GM23248 (cell line): ENCODE results near the gene MMEL1. TPM values are rescaled to one million over a fixed set of nuclear protein-coding genes. Genes with fewer than 3 reads are reported as not detected.

Experiments
- DNase-seq: peaks from one replicate; pipeline ENCODE4 v3.0.0-alpha.2; 2015
- H2AFZ ChIP-seq: fragments of 200-600 bp; sonication (generic); 2 replicates; pipeline ENCODE4 v1.6.1; 2016; ENCODE audit warnings: antibody characterized with exemption
- H3F3A ChIP-seq: fragments of 200-600 bp; sonication (generic); 2 replicates; pipeline ENCODE4 v1.6.1; 2016; ENCODE audit warnings: mild to moderate bottlenecking, antibody characterized with exemption, mixed run types; ENCODE audit not compliant: insufficient read depth
- H3K27ac ChIP-seq: fragments of 200-600 bp; sonication (generic); 2 replicates; pipeline ENCODE4 v1.5.1; 2016; ENCODE audit warnings: mild to moderate bottlenecking
- H3K27me3 ChIP-seq: fragments of 200-600 bp; sonication (generic); replicated peaks from 2 replicates; pipeline ENCODE4 v1.6.1; 2016; ENCODE audit warnings: mild to moderate bottlenecking; ENCODE audit not compliant: insufficient read depth
- H3K36me3 ChIP-seq: fragments of 200-600 bp; sonication (generic); 2 replicates; pipeline ENCODE4 v1.6.1; 2016; ENCODE audit warnings: low read depth, mild to moderate bottlenecking
- H3K4me1 ChIP-seq: fragments of 200-600 bp; sonication (generic); 2 replicates; pipeline ENCODE4 v1.6.1; 2016; ENCODE audit warnings: mild to moderate bottlenecking; ENCODE audit not compliant: insufficient read depth
- H3K4me2 ChIP-seq: fragments of 200-600 bp; sonication (generic); one replicate; pipeline ENCODE4 v1.6.1; 2016; ENCODE audit warnings: mild to moderate bottlenecking; ENCODE audit not compliant: unreplicated experiment
- H3K4me3 ChIP-seq: fragments of 200-600 bp; sonication (generic); 2 replicates; pipeline ENCODE4 v1.5.1; 2016; ENCODE audit warnings: mild to moderate bottlenecking
- H3K79me2 ChIP-seq: fragments of 200-600 bp; sonication (generic); 2 replicates; pipeline ENCODE4 v1.6.1; 2016; ENCODE audit warnings: mild to moderate bottlenecking; ENCODE audit not compliant: insufficient read depth
- H3K9ac ChIP-seq: fragments of 200-600 bp; sonication (generic); 2 replicates; pipeline ENCODE4 v1.6.1; 2016; ENCODE audit warnings: mild to moderate bottlenecking
- H3K9me2 ChIP-seq: fragments of 200-600 bp; sonication (generic); 2 replicates; pipeline ENCODE4 v1.6.1; 2016; ENCODE audit warnings: mixed run types, mild to moderate bottlenecking, moderate library complexity; ENCODE audit not compliant: insufficient read depth
- H3K9me3 ChIP-seq: fragments of 200-600 bp; sonication (generic); one replicate; pipeline ENCODE4 v1.6.1; 2017; ENCODE audit warnings: low read depth
- H4K20me1 ChIP-seq: fragments of 200-600 bp; sonication (generic); 2 replicates; pipeline ENCODE4 v1.6.0; 2016; ENCODE audit not compliant: insufficient read depth
- EZH2 ChIP-seq: fragments of 200-600 bp; sonication (generic); IDR thresholded peaks from 2 replicates; pipeline ENCODE4 v1.6.1; 2018; ENCODE audit warnings: antibody characterized with exemption, mild to moderate bottlenecking; ENCODE audit not compliant: insufficient read depth, poor library complexity, severe bottlenecking
- EZH2phosphoT487 ChIP-seq: fragments of 200-600 bp; sonication (generic); IDR thresholded peaks from 2 replicates; pipeline ENCODE4 v1.6.1; 2018; ENCODE audit warnings: antibody characterized with exemption, moderate library complexity, mild to moderate bottlenecking, low read depth; ENCODE audit not compliant: insufficient read depth
- WGBS, 2 experiments: methylation state at CpG; one replicate each; pipeline ENCODE4 v1.1.6; 2015 to 2017; ENCODE audit warnings: low lambda C conversion rate in 2 of 2, low coverage in 1 of 2; ENCODE audit errors: missing lambda C conversion rate in 2 of 2; 5-methylcytosine and 5-hydroxymethylcytosine counted together
- in situ Hi-C: fragments of 300-500 bp; cut with MboI; formaldehyde crosslinking; loops from 2 replicates; pipeline ENCODE4 v1.15.0; 2020
- polyA plus RNA-seq: library from polyadenylated mRNA; unstranded; fragments of >200 nt; fragmentation: Nextera tagmentation; extraction: Ambion mirVana; gene quantifications from 2 replicates; pipeline ENCODE4 v1.2.1, GENCODE V29; 2016
- total RNA-seq: library from RNA; depleted of rRNA; stranded (reverse); fragments of >200 nt; shearing (Covaris generic); gene quantifications from 2 replicates; pipeline ENCODE4 v1.2.3, GENCODE V29; 2014

MMEL1 gene
- total and polyA plus RNA-seq, 2 experiments from 2014 or later = not detected

DNA sequence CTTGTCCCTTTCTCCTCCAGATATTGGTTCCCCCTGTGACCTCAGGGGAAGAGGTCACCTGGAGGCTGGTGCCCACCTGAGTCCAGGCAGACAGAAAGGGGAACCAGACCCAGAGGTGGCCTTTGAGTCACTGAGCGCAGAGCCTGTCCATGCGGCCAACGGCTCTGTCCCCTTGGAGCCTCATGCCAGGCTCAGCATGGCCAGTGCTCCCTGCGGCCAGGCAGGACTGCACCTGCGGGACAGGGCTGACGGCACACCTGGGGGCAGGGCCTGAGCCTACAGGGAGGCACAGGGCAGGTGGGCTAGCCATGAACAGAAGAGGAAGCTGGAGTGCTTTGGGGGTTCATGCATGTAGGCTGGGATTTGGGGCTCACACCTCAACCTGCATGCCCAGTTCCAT, 74.0 kb downstream of the MMEL1 start:
- in situ Hi-C loops = no loop called here
- 94 to 98% methylated on average over 6 of the region's 6 CpGs for WGBS, 2 experiments

DNA sequence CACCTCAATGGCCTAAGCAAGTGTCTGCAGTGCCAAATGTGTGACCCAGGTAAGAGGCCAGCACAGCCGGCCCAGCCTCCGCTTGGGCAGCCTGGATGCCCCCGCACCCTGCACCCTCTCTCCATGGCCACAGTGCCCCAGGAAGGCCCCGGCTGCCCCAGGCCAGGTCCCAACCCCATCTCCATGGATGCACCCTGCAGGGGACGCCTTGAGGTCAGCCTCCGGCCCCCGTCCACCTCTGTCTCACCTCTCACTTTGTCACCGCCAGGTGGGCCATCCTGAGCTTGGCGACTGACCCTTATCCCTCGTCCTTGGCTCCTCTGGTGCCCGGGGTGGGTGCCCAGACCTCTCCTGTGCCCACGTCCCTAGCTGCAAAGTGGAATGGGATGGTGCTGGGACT, 74.4 kb downstream of the MMEL1 start:
- H3K4me3 ChIP-seq = no peak overlapping the region
- H3K4me1 ChIP-seq = 0 out of 2 replicates have a peak, but pooled peaks cover 5% of the 10 kb centered on the region
- no peaks in the 10 kb centered on the region for H3K79me2 ChIP-seq
- no peaks in the 10 kb centered on the region for H4K20me1 ChIP-seq
- H2AFZ ChIP-seq = no peak overlapping the region
- no peak overlapping the region for H3K9ac ChIP-seq
- WGBS, 2 experiments = 94 to 96% methylated on average over 11 to 12 of the region's 12 CpGs
- in situ Hi-C loops = no loop called here
- H3F3A ChIP-seq = no peaks in the 10 kb centered on the region
- TF ChIP-seq EZH2 (no peak), EZH2phosphoT487 (no peak)
- no peak for DNase-seq
- no peaks in the 10 kb centered on the region for H3K9me3 ChIP-seq
- no peaks in the 10 kb centered on the region for H3K36me3 ChIP-seq
- H3K4me2 ChIP-seq = no peak overlapping the region
- H3K27ac ChIP-seq = no peak overlapping the region
- no peaks in the 10 kb centered on the region for H3K27me3 ChIP-seq
- no peaks in the 10 kb centered on the region for H3K9me2 ChIP-seq

More for the DNA sequence above, 74.0 kb downstream of the MMEL1 start:
- DNase-seq = no peak
- Histone ChIP-seq H3K79me2 (no peaks in the 10 kb centered on the region), H3K4me1 (0 out of 2 replicates have a peak, but pooled peaks cover 5% of the 10 kb centered on the region), H4K20me1 (no peaks in the 10 kb centered on the region), H3K4me2 (no peak overlapping the region), H3K36me3 (no peaks in the 10 kb centered on the region), H3K4me3 (no peak overlapping the region), H3K27me3 (no peaks in the 10 kb centered on the region), H3K9ac (no peak overlapping the region), H3K9me2 (no peaks in the 10 kb centered on the region), H3K9me3 (no peaks in the 10 kb centered on the region), H3K27ac (no peak overlapping the region), H3F3A (no peaks in the 10 kb centered on the region), H2AFZ (no peak overlapping the region)
- TF ChIP-seq EZH2 = no peak
- TF ChIP-seq EZH2phosphoT487 = no peak

DNA sequence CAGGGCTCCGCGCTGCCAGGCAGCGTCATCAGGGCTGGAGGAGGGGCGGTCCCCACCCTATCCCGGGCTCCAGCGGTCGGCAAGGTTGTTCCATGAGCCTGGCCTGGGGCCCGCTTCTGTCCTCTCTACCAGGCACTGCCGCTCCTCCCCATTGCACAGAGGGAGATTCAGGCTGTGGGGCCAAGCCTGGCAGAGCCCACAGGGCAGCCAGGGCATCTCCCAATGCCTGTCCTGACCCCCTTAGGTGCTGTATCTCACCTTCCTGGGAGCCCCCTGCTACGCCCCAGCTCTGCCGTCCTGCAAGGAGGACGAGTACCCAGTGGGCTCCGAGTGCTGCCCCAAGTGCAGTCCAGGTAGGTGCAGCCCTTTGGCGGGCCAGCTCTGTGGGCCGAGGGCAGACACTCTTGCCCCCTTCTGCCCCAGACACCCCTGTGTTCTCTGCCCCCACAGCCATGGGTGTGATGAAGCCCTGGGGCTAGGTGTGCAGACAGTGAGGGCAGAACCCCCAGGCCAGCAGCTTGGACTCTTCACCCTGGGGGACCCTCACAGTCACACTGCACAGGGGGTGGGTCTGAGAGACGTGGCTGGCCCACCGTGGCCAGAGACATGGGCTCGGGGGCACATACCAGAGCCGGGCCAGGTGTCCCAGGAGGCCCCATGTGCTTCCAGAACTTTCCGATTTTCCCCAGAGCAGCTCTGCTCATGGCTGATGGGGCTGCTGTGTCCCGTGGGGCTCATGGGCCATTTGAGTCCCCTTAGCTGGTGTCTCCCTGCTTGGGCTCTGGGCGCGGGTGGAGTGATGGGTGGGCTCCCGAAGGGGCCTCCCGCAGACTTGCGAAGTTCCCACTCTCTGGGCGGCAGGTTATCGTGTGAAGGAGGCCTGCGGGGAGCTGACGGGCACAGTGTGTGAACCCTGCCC, 75.1 kb downstream of the MMEL1 start:
- 75 to 83% methylated on average over 25 to 29 of the region's 30 CpGs for WGBS, 2 experiments
- no peaks in the 10 kb centered on the region for H3K79me2 ChIP-seq
- peak overlapping the region; percentile 69 for H3K4me2 ChIP-seq
- H3K9me2 ChIP-seq = no peaks in the 10 kb centered on the region
- H3K4me3 ChIP-seq = 0 out of 2 replicates have a peak overlapping the region, but pooled peaks have one; percentile 74
- H3K9me3 ChIP-seq = no peaks in the 10 kb centered on the region
- H3K27ac ChIP-seq = no peak overlapping the region
- H3F3A ChIP-seq = no peaks in the 10 kb centered on the region
- in situ Hi-C loops = no loop called here
- 0 out of 2 replicates have a peak, but pooled peaks cover 5% of the 10 kb centered on the region for H3K4me1 ChIP-seq
- H3K27me3 ChIP-seq = no peaks in the 10 kb centered on the region
- H2AFZ ChIP-seq = no peak overlapping the region
- no peak for DNase-seq
- no peaks in the 10 kb centered on the region for H3K36me3 ChIP-seq
- TF ChIP-seq EZH2phosphoT487 (no peak), EZH2 (no peak)
- no peak overlapping the region for H3K9ac ChIP-seq
- H4K20me1 ChIP-seq = no peaks in the 10 kb centered on the region

DNA sequence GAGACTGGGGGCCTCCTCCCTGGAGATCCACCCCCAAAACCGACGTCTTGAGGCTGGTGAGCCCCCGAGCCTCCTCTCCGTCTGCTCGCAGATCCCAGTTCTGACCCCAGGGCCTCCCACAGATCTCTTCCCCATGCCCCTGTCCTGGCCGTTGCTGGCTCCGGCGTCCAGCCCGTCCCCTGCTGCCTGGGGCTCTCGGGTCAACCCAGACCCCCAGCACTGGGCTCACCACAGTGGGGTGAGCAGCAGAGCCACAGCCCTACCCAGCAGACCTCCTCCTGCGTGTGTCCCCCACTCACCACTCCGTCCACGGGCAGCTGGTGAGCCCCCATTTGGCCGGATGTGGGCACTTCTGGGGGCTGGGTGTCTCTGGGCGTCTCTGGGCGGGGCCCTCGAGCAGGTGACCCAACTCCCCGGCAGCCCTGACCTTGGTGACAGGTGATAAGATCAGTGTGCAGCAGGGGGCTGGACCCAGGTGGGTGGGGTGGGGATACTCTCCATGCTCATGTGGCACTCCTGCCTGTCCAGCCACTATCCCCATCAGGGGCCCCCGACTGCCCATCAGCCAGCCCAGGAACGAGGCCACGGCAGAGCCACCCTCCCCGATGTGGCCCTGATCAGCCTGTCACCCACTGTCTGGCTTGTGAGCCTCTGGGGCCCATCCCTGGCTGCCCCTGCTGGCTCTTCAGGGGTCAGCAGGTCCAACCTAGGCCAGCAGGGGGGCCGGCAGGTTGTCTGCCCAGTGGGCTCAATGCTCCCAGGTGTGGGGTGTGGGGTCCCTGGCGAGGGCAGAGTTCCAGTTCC, 75.9 kb downstream of the MMEL1 start:
- no peaks in the 10 kb centered on the region for H3F3A ChIP-seq
- H3K9ac ChIP-seq = peak overlapping the region; percentile 79
- H3K27ac ChIP-seq = peak overlapping the region; percentile 16
- H3K79me2 ChIP-seq = no peaks in the 10 kb centered on the region
- no peaks in the 10 kb centered on the region for H3K9me3 ChIP-seq
- WGBS, 2 experiments = 7 to 10% methylated on average over 18 to 23 of the region's 24 CpGs
- H3K9me2 ChIP-seq = no peaks in the 10 kb centered on the region
- TF ChIP-seq EZH2 (no peak), EZH2phosphoT487 (no peak)
- peak overlapping the region; percentile 69 for H3K4me2 ChIP-seq
- H3K4me3 ChIP-seq = peak overlapping the region; percentile 74
- no peaks in the 10 kb centered on the region for H3K27me3 ChIP-seq
- H3K4me1 ChIP-seq = 0 out of 2 replicates have a peak, but pooled peaks cover 5% of the 10 kb centered on the region
- in situ Hi-C loops = no loop called here
- no peaks in the 10 kb centered on the region for H3K36me3 ChIP-seq
- peak overlapping the region; percentile 92 for H2AFZ ChIP-seq
- DNase-seq = no peak
- H4K20me1 ChIP-seq = no peaks in the 10 kb centered on the region
